GM12891 (cell line): ENCODE measurements around the gene L3MBTL3.

Experiments used
- DNase-seq: peaks from one replicate; pipeline ENCODE4 v3.0.0; 2011; ENCODE audit warnings: low spot score; ENCODE audit not compliant: insufficient read length
- FAIRE-seq: peaks from 2 replicates; lab custom pipeline; 2011; peaks lifted over from hg19 to GRCh38; lab: Jason Lieb, UNC
- PAX5 ChIP-seq: IDR thresholded peaks from 2 replicates; pipeline ENCODE4 v1.6.1; 2011; ENCODE audit warnings: low read length, moderate library complexity, mild to moderate bottlenecking; ENCODE audit not compliant: insufficient read depth, severe bottlenecking
- POLR2A ChIP-seq: IDR thresholded peaks from 2 replicates; pipeline ENCODE4 v1.6.1; 2011; ENCODE audit warnings: low read depth, low read length, control low read depth
- POLR2AphosphoS5 ChIP-seq: IDR thresholded peaks from 2 replicates; pipeline ENCODE4 v1.6.1; 2011; ENCODE audit warnings: low read depth, low read length, control low read depth
- POU2F2 ChIP-seq: IDR thresholded peaks from 2 replicates; pipeline ENCODE4 v1.6.1; 2011; ENCODE audit warnings: low read depth, mild to moderate bottlenecking, control low read depth, low read length, moderate library complexity
- SPI1 ChIP-seq: IDR thresholded peaks from 2 replicates; pipeline ENCODE4 v1.6.1; 2011; ENCODE audit warnings: low read depth, low read length, control low read depth
- TAF1 ChIP-seq: IDR thresholded peaks from 2 replicates; pipeline ENCODE4 v1.6.1; 2011; ENCODE audit warnings: low read depth, low read length, control low read depth

L3MBTL3 gene

DNA sequence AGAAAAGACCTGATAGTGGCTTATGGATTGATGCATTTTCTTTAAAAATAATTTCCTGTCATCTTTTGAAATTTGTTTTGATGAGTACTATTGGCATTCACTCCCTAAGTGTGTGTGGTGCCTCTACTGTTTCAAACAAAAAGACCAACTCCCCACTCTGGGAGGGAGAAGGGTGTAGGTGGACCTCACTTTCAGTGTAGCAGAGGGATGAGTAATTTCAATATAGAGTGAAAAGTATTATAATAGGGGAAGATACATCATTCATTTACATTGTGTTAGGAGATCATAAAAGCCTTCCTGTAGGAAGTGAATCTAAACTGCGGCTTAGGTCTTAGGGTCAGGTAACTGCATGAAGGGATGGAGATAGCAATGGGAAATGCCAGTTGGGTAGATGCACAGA is 158.0 kb downstream of the L3MBTL3 start:
- FAIRE-seq = no peak
- no peak for DNase-seq
- TF ChIP-seq SPI1 (no peak), TAF1 (no peak), POLR2AphosphoS5 (no peak), POU2F2 (no peak), PAX5 (no peak), POLR2A (no peak)

DNA sequence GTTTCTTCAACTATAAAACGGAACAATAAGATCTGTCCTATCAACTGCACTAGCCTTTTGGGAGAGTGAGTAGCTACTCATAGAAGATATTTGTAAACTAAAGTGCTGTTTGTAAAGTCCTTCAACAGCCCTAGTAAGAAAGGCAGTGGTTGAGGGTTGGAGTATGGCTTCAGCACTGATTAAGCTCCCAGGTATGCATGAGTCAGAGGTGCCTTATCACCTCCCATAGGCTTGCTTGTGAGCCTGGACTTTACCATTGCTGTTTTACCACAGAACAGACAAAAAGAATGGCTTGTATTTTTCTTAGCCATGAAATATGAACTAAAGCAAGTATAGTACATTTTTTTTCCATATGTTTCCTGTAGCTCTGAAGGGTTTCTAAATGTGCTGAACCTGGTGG is 160.3 kb downstream of the L3MBTL3 start:
- TF ChIP-seq TAF1 (no peak), SPI1 (no peak), PAX5 (no peak), POU2F2 (no peak), POLR2AphosphoS5 (no peak), POLR2A (no peak)
- FAIRE-seq = no peak
- DNase-seq = no peak

DNA sequence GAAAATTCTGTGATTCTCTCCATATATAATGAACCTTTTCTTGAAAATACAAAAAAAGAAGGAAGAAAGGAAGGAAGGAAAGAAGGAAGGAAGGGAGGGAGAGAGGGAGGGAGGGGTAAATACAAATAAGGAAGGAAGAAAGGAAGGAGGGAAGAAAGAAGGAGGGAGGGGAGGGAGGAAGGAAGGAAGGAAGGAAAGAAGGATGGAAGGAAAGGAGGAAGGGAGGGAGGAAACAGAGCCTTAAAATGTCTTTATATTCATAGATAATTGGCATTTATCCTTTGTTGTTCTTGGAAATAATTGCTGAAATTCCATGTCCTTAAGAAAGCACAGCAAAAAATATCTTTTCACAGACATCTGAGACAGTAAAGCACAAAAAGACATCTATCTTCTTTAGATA is 164.1 kb downstream of the L3MBTL3 start:
- TF ChIP-seq PAX5 (no peak), POLR2A (no peak), POU2F2 (no peak), SPI1 (no peak), POLR2AphosphoS5 (no peak), TAF1 (no peak)
- no peak for DNase-seq
- FAIRE-seq = no peak

DNA sequence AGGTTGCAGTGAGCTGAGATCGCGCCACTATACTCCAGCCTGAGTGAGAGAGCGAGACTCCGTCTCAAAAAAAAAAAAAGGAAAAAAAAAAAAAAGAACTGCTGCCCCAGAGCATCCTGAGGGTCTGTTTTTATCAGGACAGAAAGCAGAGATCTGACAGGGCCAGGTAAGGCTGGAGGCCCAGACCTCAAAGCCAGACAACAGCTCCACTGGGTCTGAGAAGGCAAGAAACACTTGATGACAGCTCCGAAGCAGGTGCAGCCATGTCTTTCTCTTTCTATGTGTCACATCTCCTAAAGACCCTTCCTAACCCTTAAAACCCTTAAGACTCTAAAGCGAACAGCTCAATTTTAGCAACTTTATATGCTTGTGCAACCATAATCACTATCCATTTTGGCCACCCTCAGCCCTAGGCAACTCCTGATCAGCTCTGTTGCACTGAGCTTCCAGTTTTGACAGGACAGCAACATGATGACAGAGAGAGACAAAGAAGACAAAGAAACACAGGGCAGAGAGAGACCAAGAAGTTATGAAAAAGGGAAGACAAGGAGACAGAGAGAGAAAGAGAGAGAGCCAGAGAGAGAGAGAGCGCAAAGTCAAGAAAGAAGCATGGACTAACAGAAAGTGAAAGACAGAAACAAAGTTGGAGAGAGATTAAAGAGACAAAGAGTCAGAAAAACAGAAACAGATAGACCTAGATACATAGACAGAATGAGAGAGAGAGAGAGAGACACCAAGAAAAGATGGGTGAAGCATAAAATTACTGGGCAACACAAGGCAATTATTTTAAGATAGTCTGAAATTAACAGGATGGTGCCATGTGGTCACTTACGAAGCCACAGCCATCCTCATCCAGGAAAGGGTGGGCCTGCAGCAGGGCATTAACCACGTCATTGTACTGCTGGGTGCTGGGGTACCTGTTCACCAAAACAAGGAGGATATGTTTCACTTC is 165.2 kb downstream of the L3MBTL3 start:
- TF ChIP-seq SPI1 = no peak
- no peak for TF ChIP-seq POLR2AphosphoS5
- no peak for TF ChIP-seq PAX5
- no peak for TF ChIP-seq POLR2A
- TF ChIP-seq TAF1 = no peak
- TF ChIP-seq POU2F2 = no peak
- FAIRE-seq = no peak

DNA sequence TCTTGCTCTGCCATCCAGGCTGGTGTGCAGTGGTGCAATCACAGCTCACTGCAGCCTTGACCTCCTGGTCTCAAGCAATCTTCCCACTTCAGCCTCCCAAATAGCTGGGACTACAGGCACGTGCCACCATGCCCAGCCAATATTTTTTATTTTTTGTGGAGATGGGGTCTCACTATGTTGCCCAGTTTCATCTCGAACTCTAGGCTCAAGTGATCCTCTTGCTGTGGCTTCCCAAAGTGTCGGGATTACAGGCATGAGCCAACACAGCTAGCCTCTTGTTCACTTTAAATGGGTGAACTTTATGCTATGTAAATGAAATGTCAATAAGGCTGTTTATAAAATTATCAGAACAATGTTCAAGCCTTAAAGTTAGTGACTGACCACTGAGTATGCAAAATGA is 167.3 kb downstream of the L3MBTL3 start:
- no peak for DNase-seq
- no peak for FAIRE-seq
- TF ChIP-seq POLR2A (no peak), SPI1 (no peak), POLR2AphosphoS5 (no peak), PAX5 (no peak), TAF1 (no peak), POU2F2 (no peak)

More for the DNA sequence above, 165.2 kb downstream of the L3MBTL3 start:
- DNase-seq = no peak

DNA sequence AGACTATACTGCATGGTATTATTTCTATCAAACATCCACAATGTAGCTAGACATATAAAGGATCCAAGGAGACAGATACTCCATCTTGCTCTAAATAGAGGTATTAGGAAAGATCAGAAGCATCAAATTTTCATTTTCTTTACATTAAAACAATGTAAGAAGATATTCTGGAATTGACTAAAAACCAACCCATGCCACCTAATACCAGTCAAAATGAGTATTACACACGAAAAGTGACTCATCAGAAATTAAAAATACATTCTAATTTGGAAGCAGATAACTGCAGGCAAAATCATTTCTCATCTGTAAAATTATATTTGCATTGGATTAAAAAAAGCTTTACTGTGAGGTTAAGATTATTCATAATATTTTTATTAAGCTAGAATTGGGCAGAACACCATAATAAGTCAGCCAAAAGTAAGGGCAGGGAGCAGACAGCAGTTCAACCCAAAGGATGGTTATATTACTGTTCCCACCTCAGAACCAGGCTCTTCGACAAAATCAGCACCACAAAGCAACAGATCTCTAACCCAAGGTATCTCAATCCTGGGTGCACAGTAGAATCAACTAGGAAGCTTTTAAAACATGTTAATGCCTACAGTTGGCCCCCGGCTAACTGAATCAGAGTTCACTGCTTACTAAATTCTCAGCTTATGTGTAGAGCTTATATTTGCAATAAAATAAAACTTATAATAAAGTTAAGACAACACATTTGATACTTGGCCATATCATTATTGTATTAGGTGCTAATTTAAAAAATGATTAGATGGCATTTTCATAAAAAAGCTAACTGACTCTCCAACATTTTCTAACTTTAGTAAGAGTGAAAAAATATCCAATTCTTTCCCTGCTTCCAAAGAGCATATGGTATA is 169.2 kb downstream of the L3MBTL3 start:
- FAIRE-seq (no peak), DNase-seq (no peak)
- no peak for TF ChIP-seq TAF1
- TF ChIP-seq POLR2AphosphoS5 = no peak
- no peak for TF ChIP-seq PAX5
- no peak for TF ChIP-seq POU2F2
- TF ChIP-seq SPI1 = no peak
- TF ChIP-seq POLR2A = no peak

DNA sequence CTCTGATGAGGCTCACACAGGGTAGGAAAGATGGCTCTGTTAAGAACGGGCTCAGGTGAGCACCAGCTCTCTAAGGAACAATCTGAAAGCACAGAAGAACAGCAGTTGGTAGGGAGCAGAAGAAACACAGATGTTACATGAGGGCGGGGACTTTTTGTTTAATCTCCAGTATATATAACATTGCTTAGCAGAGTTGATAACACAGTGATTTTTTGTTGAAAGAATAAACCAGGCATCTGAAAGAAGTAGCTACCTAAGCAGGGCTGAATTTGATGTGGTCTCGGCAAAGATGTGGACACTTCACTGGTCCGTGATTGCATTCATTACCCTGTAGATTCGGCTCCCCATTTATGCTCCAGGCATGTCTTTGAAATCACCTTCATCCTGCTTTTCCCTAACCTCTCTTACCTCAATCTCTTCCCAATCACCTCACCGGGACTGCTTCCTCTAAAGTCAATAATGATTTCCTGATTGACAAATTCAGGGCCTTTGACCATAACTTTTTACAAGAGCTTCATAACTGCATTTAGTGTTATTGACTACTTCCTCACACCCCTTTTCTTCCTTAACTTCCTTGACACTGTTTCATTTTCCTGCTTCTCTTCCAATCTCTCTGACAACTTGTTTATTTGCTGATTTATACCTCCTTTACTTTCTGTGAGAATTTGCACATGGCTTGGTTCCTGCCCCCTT is 170.0 kb downstream of the L3MBTL3 start:
- DNase-seq = no peak
- no peak for FAIRE-seq
- TF ChIP-seq POLR2A (no peak), PAX5 (no peak), SPI1 (no peak), TAF1 (no peak), POU2F2 (no peak), POLR2AphosphoS5 (no peak)
